HEK293T (cell line): Measurements from ENCODE around the gene PAPPA2.

Experiments used
- CTCF ChIA-PET: fragments of 350-600 bp; formaldehyde crosslinking; extraction: SDS; loops from one replicate; lab custom pipeline; 2021; ENCODE audit warnings: antibody characterized with exemption, inconsistent platforms; lab: Yijun Ruan, JAX
- POLR2A ChIA-PET: fragments of 350-600 bp; formaldehyde crosslinking; extraction: SDS; loops from one replicate; lab custom pipeline; 2020; ENCODE audit warnings: antibody characterized with exemption, inconsistent platforms; lab: Yijun Ruan, JAX
- DNase-seq: peaks from one replicate; pipeline ENCODE4 v3.0.0; 2012; ENCODE audit warnings: mixed read lengths; ENCODE audit errors: extremely low spot score
- ARNT ChIP-seq: fragments of 450-650 bp; IDR thresholded peaks from 2 replicates; pipeline ENCODE4 v1.6.1; 2017; ENCODE audit warnings: mild to moderate bottlenecking
- BHLHE40 ChIP-seq: fragments of 450-650 bp; IDR thresholded peaks from 2 replicates; pipeline ENCODE4 v1.6.1; 2016; ENCODE audit warnings: mild to moderate bottlenecking, moderate library complexity, borderline replicate concordance
- CTBP1 ChIP-seq: fragments of 450-650 bp; IDR thresholded peaks from 2 replicates; pipeline ENCODE4 v1.6.1; 2016; ENCODE audit warnings: borderline replicate concordance
- ELF4 ChIP-seq: fragments of 450-650 bp; IDR thresholded peaks from 2 replicates; pipeline ENCODE4 v1.6.1; 2017; ENCODE audit warnings: antibody characterized with exemption
- FOXA1 ChIP-seq: fragments of 450-650 bp; IDR thresholded peaks from 2 replicates; pipeline ENCODE4 v1.6.1; 2016; ENCODE audit warnings: mild to moderate bottlenecking
- FOXK2 ChIP-seq: fragments of 450-650 bp; IDR thresholded peaks from 2 replicates; pipeline ENCODE4 v1.6.1; 2016; ENCODE audit warnings: mild to moderate bottlenecking
- FOXM1 ChIP-seq: fragments of 450-650 bp; IDR thresholded peaks from 2 replicates; pipeline ENCODE4 v1.6.1; 2017; ENCODE audit warnings: mild to moderate bottlenecking, borderline replicate concordance
- HDGF ChIP-seq: fragments of 450-650 bp; IDR thresholded peaks from 2 replicates; pipeline ENCODE4 v1.6.1; 2017; ENCODE audit warnings: antibody characterized with exemption, borderline replicate concordance
- L3MBTL2 ChIP-seq: fragments of 450-650 bp; conservative IDR thresholded peaks from 2 replicates; pipeline ENCODE4 v1.6.1; 2016; ENCODE audit warnings: mild to moderate bottlenecking
- LEF1 ChIP-seq: fragments of 450-650 bp; IDR thresholded peaks from 2 replicates; pipeline ENCODE4 v1.6.1; 2017; ENCODE audit warnings: mild to moderate bottlenecking, borderline replicate concordance
- NFRKB ChIP-seq: fragments of 450-650 bp; IDR thresholded peaks from 2 replicates; pipeline ENCODE4 v1.6.1; 2016; ENCODE audit warnings: mild to moderate bottlenecking, moderate library complexity
- PKNOX1 ChIP-seq: fragments of 450-650 bp; IDR thresholded peaks from 2 replicates; pipeline ENCODE4 v1.6.1; 2016
- SP1 ChIP-seq: fragments of 450-650 bp; IDR thresholded peaks from 2 replicates; pipeline ENCODE4 v1.6.1; 2017
- SUZ12 ChIP-seq: fragments of 450-650 bp; IDR thresholded peaks from 2 replicates; pipeline ENCODE4 v1.6.1; 2016; ENCODE audit warnings: mild to moderate bottlenecking
- TARDBP ChIP-seq: fragments of 450-650 bp; IDR thresholded peaks from 2 replicates; pipeline ENCODE4 v1.6.1; 2016
- ZNF384 ChIP-seq: fragments of 450-650 bp; IDR thresholded peaks from 2 replicates; pipeline ENCODE4 v1.6.1; 2016

Gene PAPPA2

GRCh38 chr1:176802316-176802715 lies 339.3 kb downstream of the PAPPA2 start:
- no peak for TF ChIP-seq ARNT
- CTCF ChIA-PET, result no interaction called here
- no peak for DNase-seq
- POLR2A ChIA-PET, result no interaction called here

- no peak for DNase-seq
- TF ChIP-seq PKNOX1 (no peak), FOXM1 (no peak), TARDBP (no peak), BHLHE40 (no peak)
- CTCF ChIA-PET, result no interaction called here
- POLR2A ChIA-PET, result no interaction called here
Observed at GRCh38 chr1:176803042-176803441, 340.1 kb downstream of the PAPPA2 start.

GRCh38 chr1:176803596-176803995 lies 340.6 kb downstream of the PAPPA2 start:
- ChIA-PET CTCF (no interaction called here), POLR2A (no interaction called here)
- TF ChIP-seq NFRKB (no peak), TARDBP (no peak), LEF1 (no peak), PKNOX1 (no peak), FOXK2 (no peak), ELF4 (no peak), ARNT (no peak), HDGF (no peak), BHLHE40 (no peak), FOXA1 (no peak), SUZ12 (no peak), CTBP1 (no peak)
- no peak for DNase-seq

GRCh38 chr1:176809292-176809691 lies 346.3 kb downstream of the PAPPA2 start:
- DNase-seq, result no peak
- TF ChIP-seq ARNT (no peak), FOXM1 (no peak), PKNOX1 (no peak), NFRKB (no peak)
- CTCF ChIA-PET, result no interaction called here
- POLR2A ChIA-PET, result no interaction called here

GRCh38 chr1:176811511-176812288 lies 348.7 kb downstream of the PAPPA2 start:
- TF ChIP-seq FOXA1 (no peak), NFRKB (no peak), CTBP1 (no peak), L3MBTL2 (no peak), HDGF (no peak), SUZ12 (no peak), PKNOX1 (no peak), ELF4 (no peak), TARDBP (no peak), LEF1 (no peak), SP1 (no peak), BHLHE40 (no peak), FOXM1 (no peak), ARNT (no peak), FOXK2 (no peak), ZNF384 (no peak)
- DNase-seq, result no peak
- CTCF ChIA-PET, result no interaction called here
- POLR2A ChIA-PET, result no interaction called here

GRCh38 chr1:176815621-176816020 lies 352.6 kb downstream of the PAPPA2 start:
- TF ChIP-seq HDGF (no peak), BHLHE40 (no peak), LEF1 (no peak), ZNF384 (no peak)
- POLR2A ChIA-PET, result no interaction called here
- CTCF ChIA-PET, result no interaction called here
- DNase-seq, result no peak

- TF ChIP-seq NFRKB (no peak), L3MBTL2 (no peak), TARDBP (no peak), CTBP1 (no peak), SP1 (no peak), ZNF384 (no peak), LEF1 (no peak), SUZ12 (no peak), HDGF (no peak), ARNT (no peak), BHLHE40 (no peak), PKNOX1 (no peak), FOXK2 (no peak), ELF4 (no peak), FOXA1 (no peak), FOXM1 (no peak)
- POLR2A ChIA-PET, result no interaction called here
- CTCF ChIA-PET, result no interaction called here
- DNase-seq, result no peak
Observed at GRCh38 chr1:176816232-176816631, 353.3 kb downstream of the PAPPA2 start.
